HCT116 (cell line): Measurements from ENCODE around the gene PPP1R3E. TPM values are rescaled to one million over a fixed set of nuclear protein-coding genes. Genes with fewer than 3 reads are reported as not detected.

Experiments
- ATAC-seq: fragments of 200-7000 bp; cut with Tn5 transposase; 2 replicates; pipeline ENCODE4 v1.9.1; 2020; ENCODE audit warnings: mild to moderate bottlenecking, moderate library complexity
- BruUV-seq: library from RNA; stranded (reverse); fragments of 400-500 nt; replicated peaks from 2 replicates; lab custom pipeline; 2021; lab: Mats Ljungman, UMichigan
- CTCF ChIA-PET: fragments of 300-600 bp; sonication (Branson Sonifier 250); formaldehyde crosslinking; loops from one replicate; lab custom pipeline; 2021; ENCODE audit warnings: antibody characterized with exemption; lab: Charles Lee
- POLR2A ChIA-PET: fragments of 300-600, 350-600 bp; sonication (Branson Sonifier 250); formaldehyde crosslinking; loops from one replicate; lab custom pipeline; 2021; ENCODE audit warnings: antibody characterized with exemption; lab: Charles Lee
- RAD21 ChIA-PET, 2 experiments: fragments of 300-600 bp; sonication (Branson Sonifier 250); formaldehyde crosslinking; loops; one replicate each; lab custom pipeline; 2023; ENCODE audit warnings: low total read pairs in 2 of 2; ENCODE audit not compliant: uncharacterized antibody in 2 of 2, unreplicated experiment in 2 of 2, low non-redundant PET in 1 of 2; lab: Charles Lee
- DNase-seq: peaks from one replicate; pipeline ENCODE4 v3.0.0-alpha.2; 2010; ENCODE audit warnings: low read depth, low spot score
- H2AFZ ChIP-seq: fragments of 200-600 bp; shearing (Covaris generic), sonication (generic); 2 replicates; pipeline ENCODE4 v1.6.1; 2017; ENCODE audit warnings: low read depth, mixed run types, mixed read lengths, antibody characterized with exemption, low read length; ENCODE audit not compliant: poor library complexity, severe bottlenecking
- H3K27ac ChIP-seq: 2 replicates; pipeline ENCODE4 v1.5.1; 2012; ENCODE audit warnings: low read depth, low read length
- H3K27me3 ChIP-seq: fragments of 200-600 bp; sonication (generic); 2 replicates; pipeline ENCODE4 v1.6.1; 2016; ENCODE audit warnings: mixed run types, low read length, mixed read lengths; ENCODE audit not compliant: insufficient read depth
- H3K36me3 ChIP-seq, 2 experiments: fragments of 200-500 bp in 1 of 2; fragments of 200-600 bp in 1 of 2; sonication (Bioruptor generic) in 1 of 2; sonication (generic) in 1 of 2; 2 replicates each; pipeline versions ENCODE4 v1.5.1 to v1.6.1; 2014 to 2016; ENCODE audit warnings: low read length in 2 of 2, inconsistent platforms in 1 of 2, mixed read lengths in 1 of 2, mixed run types in 1 of 2; ENCODE audit not compliant: insufficient read depth in 2 of 2, control insufficient read depth in 1 of 2
- H3K4me1 ChIP-seq, 2 experiments: fragments of 200-600 bp in 1 of 2; sonication (generic) in 1 of 2; 2 replicates each; pipeline versions ENCODE4 v1.5.1 to v1.6.1; 2012 to 2017; ENCODE audit warnings: low read length in 2 of 2, inconsistent platforms in 1 of 2, mild to moderate bottlenecking in 1 of 2, mixed read lengths in 1 of 2, mixed run types in 1 of 2, moderate library complexity in 1 of 2; ENCODE audit not compliant: insufficient read depth in 2 of 2, control insufficient read depth in 1 of 2
- H3K4me2 ChIP-seq: fragments of 200-600 bp; sonication (generic); 2 replicates; pipeline ENCODE4 v1.6.1; 2017; ENCODE audit warnings: mixed run types, low read length, mixed read lengths
- H3K4me3 ChIP-seq, 2 experiments: fragments of 200-600 bp in 1 of 2; sonication (generic) in 1 of 2; replicated peaks in 1 of 2; 2 replicates each; pipeline ENCODE4 v1.5.1; 2011 to 2016; ENCODE audit warnings: low read length in 2 of 2, control low read depth in 1 of 2, low read depth in 1 of 2, mild to moderate bottlenecking in 1 of 2, mixed read lengths in 1 of 2, mixed run types in 1 of 2
- H3K79me2 ChIP-seq: fragments of 200-600 bp; sonication (generic); 2 replicates; pipeline ENCODE4 v1.6.1; 2017; ENCODE audit warnings: mild to moderate bottlenecking, mixed run types, low read length, moderate library complexity, mixed read lengths; ENCODE audit not compliant: insufficient read depth
- H3K9ac ChIP-seq: fragments of 200-600 bp; sonication (generic); 2 replicates; pipeline ENCODE4 v1.6.1; 2016; ENCODE audit warnings: low read length, mixed read lengths
- H3K9me2 ChIP-seq: fragments of 200-600 bp; sonication (generic), shearing (Covaris generic); 2 replicates; pipeline ENCODE4 v1.6.1; 2017; ENCODE audit warnings: mixed run types, mild to moderate bottlenecking, moderate library complexity; ENCODE audit not compliant: insufficient read depth
- H3K9me3 ChIP-seq, 2 experiments: fragments of 200-500 bp in 1 of 2; fragments of 200-600 bp in 1 of 2; sonication (Bioruptor generic) in 1 of 2; sonication (generic) in 1 of 2; 2 replicates each; pipeline ENCODE4 v1.6.1; 2014 to 2017; ENCODE audit warnings: low read length in 2 of 2, mixed read lengths in 2 of 2, inconsistent platforms in 1 of 2, low read depth in 1 of 2, mild to moderate bottlenecking in 1 of 2, mixed run types in 1 of 2, moderate library complexity in 1 of 2; ENCODE audit not compliant: control insufficient read depth in 1 of 2, insufficient read depth in 1 of 2
- H4K20me1 ChIP-seq: fragments of 200-600 bp; sonication (generic), shearing (Covaris generic); 2 replicates; pipeline ENCODE4 v1.6.1; 2017; ENCODE audit warnings: mixed run types, mild to moderate bottlenecking, moderate library complexity; ENCODE audit not compliant: insufficient read depth
- CEBPB ChIP-seq: IDR thresholded peaks from 2 replicates; pipeline ENCODE4 v1.6.1; 2012; ENCODE audit warnings: low read depth
- CTCF ChIP-seq, 3 experiments: fragments of 200-600 bp in 1 of 3; sonication (generic) in 1 of 3; IDR thresholded peaks in 2 of 3; conservative IDR thresholded peaks in 1 of 3; 2 replicates each; pipeline ENCODE4 v1.5.1; 2012 to 2017; ENCODE audit warnings: low read depth in 2 of 3, low read length in 2 of 3, antibody characterized with exemption in 1 of 3, borderline replicate concordance in 1 of 3, control low read depth in 1 of 3, mild to moderate bottlenecking in 1 of 3, mixed read lengths in 1 of 3, mixed run types in 1 of 3, moderate library complexity in 1 of 3; ENCODE audit not compliant: insufficient read depth in 1 of 3
- EGR1 ChIP-seq: IDR thresholded peaks from 2 replicates; pipeline ENCODE4 v1.6.1; 2012; ENCODE audit warnings: low read depth
- POLR2A ChIP-seq: IDR thresholded peaks from 2 replicates; pipeline ENCODE4 v1.7.0; 2011; ENCODE audit warnings: borderline replicate concordance; ENCODE audit not compliant: insufficient read depth, insufficient read length; ENCODE audit errors: extremely low read depth
- RAD21 ChIP-seq: IDR thresholded peaks from 2 replicates; pipeline ENCODE4 v1.6.1; 2012; ENCODE audit warnings: low read depth, mild to moderate bottlenecking
- REST ChIP-seq: IDR thresholded peaks from 2 replicates; pipeline ENCODE4 v1.6.1; 2012; ENCODE audit warnings: low read depth
- SP1 ChIP-seq: IDR thresholded peaks from 2 replicates; pipeline ENCODE4 v1.6.1; 2012; ENCODE audit warnings: low read depth
- SRF ChIP-seq: IDR thresholded peaks from 2 replicates; pipeline ENCODE4 v1.6.1; 2012; ENCODE audit warnings: low read depth
- TCF7L2 ChIP-seq: IDR thresholded peaks from 2 replicates; pipeline ENCODE4 v1.7.0; 2011; ENCODE audit warnings: borderline replicate concordance, inconsistent platforms; ENCODE audit not compliant: insufficient read depth, insufficient read length; ENCODE audit errors: extremely low read depth
- ZBTB33 ChIP-seq: IDR thresholded peaks from 2 replicates; pipeline ENCODE4 v1.6.1; 2011; ENCODE audit warnings: mild to moderate bottlenecking, low read length, moderate library complexity; ENCODE audit not compliant: insufficient replicate concordance; ENCODE audit errors: extremely low read depth
- intact Hi-C: fragments of 100-400 bp; cut with micrococcal nuclease; formaldehyde crosslinking; loops from 2 replicates; pipeline ENCODE4 v1.10.0; 2022
- total RNA-seq: library from RNA; stranded (reverse); gene quantifications from one replicate; pipeline ENCODE4 v1.2.1, GENCODE V29; 2021; ENCODE audit not compliant: unreplicated experiment

The PPP1R3E gene
- total RNA-seq, 1 experiment from 2014 or later, result 5.6 TPM

GRCh38 chr14:23339506-23340268 lies 37.0 kb upstream of the PPP1R3E start:
- CTCF ChIA-PET, result interaction anchor here (1.8 kb wide), 1 partner anchor 21 kb away, joined by 4 read pairs; no protein-coding TSS in a partner anchor
- Histone ChIP-seq H3K4me2 (no peak overlapping the region), H3K4me1 (no peaks in the 10 kb centered on the region), H3K9me3 (peaks cover 12 to 13% of the 10 kb centered on the region in 2 experiments; a peak in 2 of 4 replicates), H3K79me2 (no peaks in the 10 kb centered on the region), H3K9me2 (no peaks in the 10 kb centered on the region), H4K20me1 (no peaks in the 10 kb centered on the region), H3K9ac (no peak overlapping the region)
- DNase-seq, result peak; percentile 15
- ATAC-seq, result no peak
- TF ChIP-seq ZBTB33, result no peak
- no peak for TF ChIP-seq SRF
- TF ChIP-seq, all 23 proteins: peak for 0
- POLR2A ChIA-PET, result no interaction called here
- RAD21 ChIA-PET, result no interaction called here
- Histone ChIP-seq H3K36me3 (no peaks in the 10 kb centered on the region), H2AFZ (no peak overlapping the region), H3K27me3 (no peaks in the 10 kb centered on the region), H3K27ac (no peak overlapping the region), H3K4me3 (no peak overlapping the region)
- intact Hi-C loops, result no loop called here
- no TSS peak for BruUV-seq

- no peak overlapping the region for H3K4me2 ChIP-seq
- RAD21 ChIA-PET, result no interaction called here
- H3K9me2 ChIP-seq, result no peaks in the 10 kb centered on the region
- H3K4me1 ChIP-seq, result no peaks in the 10 kb centered on the region
- CTCF ChIA-PET, result no interaction called here
- H3K9ac ChIP-seq, result no peak overlapping the region
- no peaks in the 10 kb centered on the region for H3K36me3 ChIP-seq
- no peak for ATAC-seq
- intact Hi-C loops, result no loop called here
- H3K9me3 ChIP-seq, result peaks cover 10% of the 10 kb centered on the region in 2 experiments; a peak in 1 of 4 replicates
- DNase-seq, result no peak
- H3K27me3 ChIP-seq, result no peaks in the 10 kb centered on the region
- no peaks in the 10 kb centered on the region for H4K20me1 ChIP-seq
- BruUV-seq, result no TSS peak
- POLR2A ChIA-PET, result no interaction called here
- H3K4me3 ChIP-seq, result no peak overlapping the region
- H2AFZ ChIP-seq, result no peak overlapping the region
- H3K79me2 ChIP-seq, result no peaks in the 10 kb centered on the region
- H3K27ac ChIP-seq, result no peak overlapping the region
- TF ChIP-seq POLR2A, result no peak
- TF ChIP-seq TCF7L2, result no peak
- TF ChIP-seq REST, result no peak
- no peak for TF ChIP-seq CEBPB
- TF ChIP-seq CTCF (IDR thresholded peaks at IDR 0.05 in 2 of 3, conservative IDR thresholded peaks at IDR 0.05 in 1 of 3; ENCODE audit: borderline replicate concordance in 1 of 3, insufficient read depth in 1 of 3, low read depth in 2 of 3, low read length in 2 of 3), result no peak
- no peak for TF ChIP-seq EGR1
- TF ChIP-seq SRF, result no peak
- no peak for TF ChIP-seq SP1
- TF ChIP-seq RAD21, result no peak
These were observed 33.0 kb upstream of the PPP1R3E start for GRCh38 chr14:23335623-23336022.
